Lower leg skin (tissue), 4 donors: ENCODE data around the gene SLC4A8. TPM values are rescaled to one million over a fixed set of nuclear protein-coding genes. Genes with fewer than 3 reads are reported as not detected.

Experiments
- DNase-seq, 2 donors: peaks; one replicate each; pipeline ENCODE4 v3.0.0-alpha.2; 2019; ENCODE audit warnings: low spot score in 2 of 2
- H3K4me3 ChIP-seq: fragments of 200-600 bp; sonication (generic); 2 replicates; pipeline ENCODE4 v1.5.1; 2017; ENCODE audit warnings: mild to moderate bottlenecking, low read depth; ENCODE audit not compliant: poor library complexity, severe bottlenecking
- CTCF ChIP-seq, 3 donors: fragments of 450-650 bp; IDR thresholded peaks; one replicate each; pipeline ENCODE4 v1.5.1; 2016; ENCODE audit warnings: antibody characterized with exemption in 3 of 3, mild to moderate bottlenecking in 3 of 3, moderate library complexity in 2 of 3
- POLR2A ChIP-seq, 2 donors: fragments of 450-650 bp; IDR thresholded peaks; one replicate each; pipeline ENCODE4 v1.6.1; 2016 to 2017; ENCODE audit warnings: antibody characterized with exemption in 2 of 2, mild to moderate bottlenecking in 1 of 2, moderate library complexity in 1 of 2
- WGBS, 2 donors: methylation state at CpG; one replicate each; pipeline ENCODE4 v1.1.5; 2018; 5-methylcytosine and 5-hydroxymethylcytosine counted together
- intact Hi-C: fragments of 100-400 bp; cut with DNase I; formaldehyde crosslinking; loops from one replicate; pipeline ENCODE4 v1.15.0; 2023; ENCODE audit warnings: low total_unique reads
- total RNA-seq, 4 donors: library from RNA; depleted of rRNA; stranded (reverse); fragments of >200 nt; gene quantifications; one replicate each; pipeline ENCODE4 v1.1.0, GENCODE V29; 2016

SLC4A8 gene
- total RNA-seq, 4 donors from 2014 or later: 0.04 to 0.13 (median 0.06) TPM

- 95 to 96% methylated on average over 3 of the region's 3 CpGs for WGBS, 2 donors
- intact Hi-C loops: no loop called here
These were observed 10.8 kb upstream of the SLC4A8 start for GRCh38 chr12:51413791-51414190.

GRCh38 chr12:51415931-51416330, 8.7 kb upstream of the SLC4A8 start:
- TF ChIP-seq POLR2A (IDR thresholded peaks at IDR 0.05) (no peak), CTCF (IDR thresholded peaks at IDR 0.05) (no peak)
- no peak overlapping the region for H3K4me3 ChIP-seq
- WGBS, 2 donors: 86 to 100% methylated on average over 1 of the region's 1 CpG
- DNase-seq: no peak
- intact Hi-C loops: no loop called here

More at GRCh38 chr12:51413791-51414190, 10.8 kb upstream of the SLC4A8 start:
- TF ChIP-seq POLR2A (IDR thresholded peaks at IDR 0.05): no peak
- TF ChIP-seq CTCF (IDR thresholded peaks at IDR 0.05): no peak
- H3K4me3 ChIP-seq: no peak overlapping the region
- DNase-seq: no peak

- WGBS, 2 donors: 71 to 78% methylated on average over 4 of the region's 4 CpGs
- DNase-seq: no peak
- no peak overlapping the region for H3K4me3 ChIP-seq
- no peak for TF ChIP-seq POLR2A (IDR thresholded peaks at IDR 0.05)
- intact Hi-C loops: no loop called here
These were observed 6.8 kb upstream of the SLC4A8 start for GRCh38 chr12:51417826-51418225.

- TF ChIP-seq POLR2A (IDR thresholded peaks at IDR 0.05): no peak
- no peak for TF ChIP-seq CTCF (IDR thresholded peaks at IDR 0.05)
- WGBS, 2 donors: 28 to 35% methylated on average over 11 of the region's 11 CpGs
- intact Hi-C loops: loop anchor here (10.0 kb wide), 1 partner anchor 405 kb away; no protein-coding TSS in a partner anchor
- DNase-seq: no peak
- no peak overlapping the region for H3K4me3 ChIP-seq
These were observed 5.0 kb upstream of the SLC4A8 start for GRCh38 chr12:51419425-51420193.

- TF ChIP-seq POLR2A (IDR thresholded peaks at IDR 0.05): no peak
- TF ChIP-seq CTCF (IDR thresholded peaks at IDR 0.05): no peak
- intact Hi-C loops: loop anchor here (10.0 kb wide), 1 partner anchor 403 kb away; no protein-coding TSS in a partner anchor
- WGBS, 2 donors: 73 to 78% methylated on average over 5 of the region's 5 CpGs
- DNase-seq: no peak
- no peak overlapping the region for H3K4me3 ChIP-seq
These were observed 3.3 kb upstream of the SLC4A8 start for GRCh38 chr12:51421266-51421884.

GRCh38 chr12:51424094-51424661, 453 bp upstream of the SLC4A8 start:
- DNase-seq: no peak
- no peak overlapping the region for H3K4me3 ChIP-seq
- TF ChIP-seq CTCF (IDR thresholded peaks at IDR 0.05) (no peak), POLR2A (IDR thresholded peaks at IDR 0.05) (no peak)
- intact Hi-C loops: loop anchor here (10.0 kb wide), 1 partner anchor 401 kb away; no protein-coding TSS in a partner anchor
- 21 to 41% methylated on average over 10 of the region's 10 CpGs for WGBS, 2 donors
